GM12875 (cell line): ENCODE results near the gene PTPRK.

Experiments
- H3K4me3 ChIP-seq: one replicate; pipeline ENCODE4 v1.5.1; 2011; ENCODE audit warnings: low read depth, low read length, control low read depth
- CTCF ChIP-seq: IDR thresholded peaks from 2 replicates; pipeline ENCODE4 v1.5.1; 2011; ENCODE audit warnings: low read depth, mild to moderate bottlenecking, control low read depth, inconsistent platforms, low read length, moderate library complexity, borderline replicate concordance; ENCODE audit not compliant: insufficient read depth

The PTPRK gene

GRCh38 chr6:128520436-128521281 lies at the start of gene PTPRK:
Gene PTPRK (minus strand): TSS chr6:128520599. CDS start chr6:128520358, 241 bp downstream.
- H3K4me3 ChIP-seq, result peak within 1 kb of the TSS; percentile 32

GRCh38 chr6:128567029-128567428 lies 46.6 kb upstream of the PTPRK start:
- no peak overlapping the region for H3K4me3 ChIP-seq

More at GRCh38 chr6:128520436-128521281, at the start of gene PTPRK:
- peak; percentile 37; the same call in 1 of the 2 replicates for TF ChIP-seq CTCF

GRCh38 chr6:128560966-128561365 lies 40.6 kb upstream of the PTPRK start:
- TF ChIP-seq CTCF, result no peak
- no peak overlapping the region for H3K4me3 ChIP-seq

More at GRCh38 chr6:128567029-128567428, 46.6 kb upstream of the PTPRK start:
- no peak for TF ChIP-seq CTCF

- no peak for TF ChIP-seq CTCF
- H3K4me3 ChIP-seq, result no peak overlapping the region
These were observed 38.5 kb upstream of the PTPRK start for GRCh38 chr6:128558924-128559323.

GRCh38 chr6:128558021-128558420 lies 37.6 kb upstream of the PTPRK start:
- no peak for TF ChIP-seq CTCF
- H3K4me3 ChIP-seq, result no peak overlapping the region

- TF ChIP-seq CTCF, result no peak
- no peak overlapping the region for H3K4me3 ChIP-seq
These were observed 36.7 kb upstream of the PTPRK start for GRCh38 chr6:128557081-128557480.

GRCh38 chr6:128554302-128554701 lies 33.9 kb upstream of the PTPRK start:
- H3K4me3 ChIP-seq, result no peak overlapping the region
- TF ChIP-seq CTCF, result no peak
